ENCODE results near the gene CENPO. TPM values are rescaled to one million over a fixed set of nuclear protein-coding genes. Genes with fewer than 3 reads are reported as not detected.

Gene CENPO, protein sequence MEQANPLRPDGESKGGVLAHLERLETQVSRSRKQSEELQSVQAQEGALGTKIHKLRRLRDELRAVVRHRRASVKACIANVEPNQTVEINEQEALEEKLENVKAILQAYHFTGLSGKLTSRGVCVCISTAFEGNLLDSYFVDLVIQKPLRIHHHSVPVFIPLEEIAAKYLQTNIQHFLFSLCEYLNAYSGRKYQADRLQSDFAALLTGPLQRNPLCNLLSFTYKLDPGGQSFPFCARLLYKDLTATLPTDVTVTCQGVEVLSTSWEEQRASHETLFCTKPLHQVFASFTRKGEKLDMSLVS
- total RNA-seq, result 5.6 and 16.7 TPM in 2 replicates

DNA sequence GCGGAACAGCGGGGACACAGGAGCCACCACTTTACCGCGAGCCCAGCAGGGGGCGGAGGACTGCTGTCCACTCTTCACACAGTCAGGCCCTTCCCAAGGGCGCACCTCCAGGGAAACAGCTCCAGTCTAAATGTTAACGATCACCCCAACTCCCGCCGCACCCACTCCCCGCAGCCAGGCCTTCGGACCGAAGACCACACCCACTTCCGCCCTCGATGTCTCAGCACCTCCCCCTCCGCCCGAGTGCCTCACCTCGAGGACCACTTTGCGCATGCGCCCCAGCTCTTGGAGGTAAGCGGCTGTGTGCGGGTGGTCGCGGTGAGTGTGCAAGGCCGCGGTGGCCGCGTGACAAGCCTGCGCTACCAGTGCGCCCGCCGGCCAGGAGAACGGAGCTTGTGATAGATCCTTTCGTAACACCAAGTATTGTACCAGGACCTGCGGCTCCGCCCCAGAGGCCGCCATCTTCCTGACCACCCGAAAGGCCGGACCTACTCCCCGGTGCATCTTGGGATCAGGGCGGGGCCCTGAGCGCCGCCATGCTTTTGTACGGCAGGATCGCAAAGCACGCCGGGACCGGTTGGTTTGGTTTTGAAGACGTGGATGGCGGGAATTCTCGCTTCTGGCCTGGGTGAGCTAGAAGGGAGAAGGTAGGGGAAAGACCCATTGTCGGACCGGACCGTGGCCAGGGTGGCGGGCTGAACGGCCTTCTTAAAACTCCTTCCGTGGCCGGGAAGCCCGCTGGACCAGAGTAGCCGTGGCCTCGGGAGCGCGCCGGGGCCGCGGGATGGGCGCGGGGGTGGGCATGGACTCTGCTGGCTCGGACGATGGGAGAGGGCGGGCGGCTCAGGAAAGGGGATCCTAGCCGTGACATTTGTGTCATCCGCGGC, at the start of gene CENPO, which contains the start of gene PTRHD1:
CENPO (plus strand) TSS at position 552 of the 887 bp plus-strand sequence. CDS start 495 bp downstream, outside the sequence.
PTRHD1 (minus strand) TSS at position 518 of the 887 bp plus-strand sequence; CDS start at position 504, 14 bp downstream.

Other genes starting within 250 kb of the CENPO start
- gene PTRHD1, start within 50 bp of the CENPO start, total RNA-seq, result 11.8 and 22.3 TPM in 2 replicates
- gene ADCY3, start 126.8 kb downstream of the CENPO start, total RNA-seq, result 13.1 and 36.2 TPM in 2 replicates
- 4.4 and 7.1 TPM in 2 replicates for gene DNAJC27, start 178.5 kb downstream of the CENPO start, total RNA-seq
- gene EFR3B, start 248.7 kb downstream of the CENPO start, total RNA-seq, result 1.4 and 2.4 TPM in 2 replicates

Measured in smooth muscle cell of the umbilical artery (primary cell).